H1 (cell line): ENCODE measurements around the gene CEP170. TPM values are rescaled to one million over a fixed set of nuclear protein-coding genes. Genes with fewer than 3 reads are reported as not detected.

ENCODE experiments used
- CTCF ChIA-PET: fragments of 300-600 bp; sonication (Branson Sonifier 250); formaldehyde crosslinking; loops from one replicate; lab custom pipeline; 2021; ENCODE audit not compliant: partially characterized antibody; lab: Charles Lee
- POLR2A ChIA-PET: fragments of 300-600 bp; sonication (Branson Sonifier 250); formaldehyde crosslinking; loops from one replicate; lab custom pipeline; 2021; ENCODE audit warnings: inconsistent platforms; ENCODE audit not compliant: partially characterized antibody; lab: Charles Lee
- DNase-seq, 2 experiments: peaks; one replicate each; pipeline versions ENCODE4 v3.0.0 to v3.0.0-alpha.2; 2010 to 2022; ENCODE audit warnings: low spot score in 2 of 2, low read depth in 1 of 2, mixed read lengths in 1 of 2
- FAIRE-seq: peaks from 2 replicates; lab custom pipeline; 2011; peaks lifted over from hg19 to GRCh38; lab: Jason Lieb, UNC
- H2AFZ ChIP-seq: 2 replicates; pipeline ENCODE4 v1.8.1; 2012; ENCODE audit warnings: low read length, inconsistent platforms
- H2AK5ac ChIP-seq: 2 replicates; pipeline ENCODE4 v1.6.1; 2013; ENCODE audit warnings: low read depth, low read length
- H2BK120ac ChIP-seq: replicated peaks from 2 replicates; pipeline ENCODE3; 2013; ENCODE audit warnings: low read depth, low read length, inconsistent platforms
- H2BK12ac ChIP-seq: 2 replicates; pipeline ENCODE4 v1.6.1; 2013; ENCODE audit warnings: low read depth, low read length
- H2BK15ac ChIP-seq: 2 replicates; pipeline ENCODE4 v1.6.1; 2013; ENCODE audit warnings: low read length
- H2BK20ac ChIP-seq: 2 replicates; pipeline ENCODE4 v1.6.1; 2013; ENCODE audit warnings: low read length
- H2BK5ac ChIP-seq: 2 replicates; pipeline ENCODE4 v1.6.1; 2013; ENCODE audit warnings: low read depth, low read length
- H3K14ac ChIP-seq: 2 replicates; pipeline ENCODE4 v1.6.1; 2013; ENCODE audit warnings: inconsistent platforms; ENCODE audit not compliant: insufficient read length
- H3K18ac ChIP-seq: 2 replicates; pipeline ENCODE4 v1.6.1; 2013; ENCODE audit warnings: low read length; ENCODE audit errors: extremely low read depth
- H3K23ac ChIP-seq: 2 replicates; pipeline ENCODE4 v1.6.1; 2013; ENCODE audit warnings: inconsistent platforms; ENCODE audit not compliant: insufficient read length
- H3K23me2 ChIP-seq: 2 replicates; pipeline ENCODE4 v1.6.1; 2013; ENCODE audit warnings: low read depth, low read length
- H3K27ac ChIP-seq: 2 replicates; pipeline ENCODE4 v1.6.1; 2011; ENCODE audit warnings: low read depth, low read length, inconsistent platforms
- H3K27me3 ChIP-seq, 4 experiments: replicated peaks in 1 of 4; 1 replicate in 1 of 4; 2 replicates in 3 of 4; pipeline versions ENCODE4 v1.6.1 to v1.8.1; 2011 to 2013; ENCODE audit warnings: low read length in 3 of 4, mild to moderate bottlenecking in 3 of 4, inconsistent platforms in 2 of 4, mixed read lengths in 2 of 4, moderate library complexity in 1 of 4; ENCODE audit not compliant: control insufficient read depth in 3 of 4, insufficient read depth in 3 of 4; ENCODE audit errors: extremely low read depth in 1 of 4
- H3K36me3 ChIP-seq, 4 experiments: 2 replicates each; pipeline versions ENCODE4 v1.6.1 to v1.8.1; 2011 to 2013; ENCODE audit warnings: mild to moderate bottlenecking in 4 of 4, low read length in 3 of 4, moderate library complexity in 2 of 4, control low read depth in 1 of 4, inconsistent platforms in 1 of 4; ENCODE audit not compliant: insufficient read depth in 4 of 4, control insufficient read depth in 2 of 4
- H3K4ac ChIP-seq: replicated peaks from 2 replicates; pipeline ENCODE3; 2013; ENCODE audit warnings: low read length, low read depth, mixed read lengths, inconsistent platforms; ENCODE audit not compliant: insufficient read length
- H3K4me1 ChIP-seq, 4 experiments: replicated peaks in 1 of 4; 1 replicate in 1 of 4; 2 replicates in 3 of 4; pipeline versions ENCODE4 v1.6.1 to v1.8.1; 2011 to 2013; ENCODE audit warnings: low read length in 3 of 4, inconsistent platforms in 2 of 4, mixed read lengths in 1 of 4; ENCODE audit not compliant: insufficient read depth in 4 of 4, control insufficient read depth in 3 of 4
- H3K4me2 ChIP-seq, 2 experiments: 2 replicates each; pipeline versions ENCODE4 v1.6.1 to v1.8.1; 2011 to 2013; ENCODE audit warnings: low read depth in 2 of 2, low read length in 2 of 2, control low read depth in 1 of 2, inconsistent platforms in 1 of 2, mild to moderate bottlenecking in 1 of 2; ENCODE audit not compliant: insufficient read depth in 1 of 2
- H3K4me3 ChIP-seq, 4 experiments: fragments of 200-600, 300-600 bp in 1 of 4; sonication (generic), shearing (Covaris generic), sonication (Bioruptor Twin) in 1 of 4; 2 replicates each; pipeline versions ENCODE4 v1.5.1 to v1.8.1; 2011 to 2016; ENCODE audit warnings: low read length in 4 of 4, low read depth in 3 of 4, control low read depth in 2 of 4, inconsistent platforms in 2 of 4, mild to moderate bottlenecking in 2 of 4, mixed read lengths in 1 of 4, moderate library complexity in 1 of 4; ENCODE audit not compliant: insufficient read depth in 2 of 4; ENCODE audit errors: extremely low read depth in 1 of 4
- H3K56ac ChIP-seq: replicated peaks from 2 replicates; pipeline ENCODE3; 2013; ENCODE audit warnings: low read depth, mild to moderate bottlenecking, mixed read lengths, low read length, inconsistent platforms; ENCODE audit not compliant: insufficient read length
- H3K79me1 ChIP-seq: 2 replicates; pipeline ENCODE4 v1.6.1; 2013; ENCODE audit warnings: low read depth, low read length, control low read depth
- H3K79me2 ChIP-seq, 2 experiments: 2 replicates each; pipeline versions ENCODE4 v1.6.1 to v1.8.1; 2012 to 2013; ENCODE audit warnings: low read length in 2 of 2, mild to moderate bottlenecking in 2 of 2, inconsistent platforms in 1 of 2; ENCODE audit not compliant: insufficient read depth in 2 of 2, control insufficient read depth in 1 of 2
- H3K9ac ChIP-seq, 4 experiments: replicated peaks in 1 of 4; 1 replicate in 1 of 4; 2 replicates in 3 of 4; pipeline versions ENCODE4 v1.6.1 to v1.8.1; 2011 to 2013; ENCODE audit warnings: low read depth in 3 of 4, low read length in 3 of 4, control low read depth in 2 of 4, mild to moderate bottlenecking in 2 of 4, moderate library complexity in 2 of 4, inconsistent platforms in 1 of 4; ENCODE audit errors: extremely low read depth in 1 of 4
- H3K9me3 ChIP-seq, 2 experiments: 2 replicates each; pipeline versions ENCODE4 v1.6.1 to v1.8.1; 2012 to 2013; ENCODE audit warnings: mild to moderate bottlenecking in 2 of 2, moderate library complexity in 2 of 2, control low read depth in 1 of 2, inconsistent platforms in 1 of 2, low read depth in 1 of 2, low read length in 1 of 2, mixed read lengths in 1 of 2; ENCODE audit not compliant: insufficient read depth in 2 of 2
- H4K20me1 ChIP-seq, 2 experiments: replicated peaks in 1 of 2; 2 replicates each; pipeline versions ENCODE3 to v1.8.1; 2011 to 2013; ENCODE audit warnings: inconsistent platforms in 2 of 2, low read length in 2 of 2, mild to moderate bottlenecking in 1 of 2; ENCODE audit not compliant: insufficient read depth in 2 of 2, control insufficient read depth in 1 of 2
- H4K5ac ChIP-seq: 2 replicates; pipeline ENCODE4 v1.6.1; 2013; ENCODE audit warnings: low read length, low read depth, mixed read lengths, inconsistent platforms; ENCODE audit not compliant: insufficient read length
- H4K8ac ChIP-seq: 2 replicates; pipeline ENCODE4 v1.8.0; 2013; ENCODE audit warnings: mild to moderate bottlenecking, moderate library complexity, low read length, inconsistent platforms; ENCODE audit not compliant: insufficient read depth; ENCODE audit errors: extremely low read depth
- H4K91ac ChIP-seq: replicated peaks from 2 replicates; pipeline ENCODE3; 2013; ENCODE audit warnings: low read length, mixed read lengths, inconsistent platforms; ENCODE audit not compliant: insufficient read length
- CBX8 ChIP-seq: fragments of 300-800, 300-1000 bp; sonication (generic); IDR thresholded peaks from 2 replicates; pipeline ENCODE4 v1.7.1; 2016; ENCODE audit warnings: low read depth, low read length, borderline replicate concordance
- HDAC2 ChIP-seq, 2 experiments: fragments of 300-600 bp in 1 of 2; sonication (generic) in 1 of 2; IDR thresholded peaks; 2 replicates each; pipeline ENCODE4 v1.6.1; 2011 to 2012; ENCODE audit warnings: low read depth in 2 of 2, low read length in 2 of 2, mild to moderate bottlenecking in 2 of 2, moderate library complexity in 2 of 2, borderline replicate concordance in 1 of 2, inconsistent platforms in 1 of 2
- JUN ChIP-seq: IDR thresholded peaks from 2 replicates; pipeline ENCODE4 v1.6.1; 2011; ENCODE audit warnings: low read depth, mild to moderate bottlenecking, improper control_type of control experiment, low read length
- KDM5A ChIP-seq: fragments of 200-600 bp; IDR thresholded peaks from 2 replicates; pipeline ENCODE4 v1.7.1; 2012; ENCODE audit warnings: mild to moderate bottlenecking, low read length, inconsistent platforms, mixed read lengths
- RFX5 ChIP-seq: IDR thresholded peaks from 2 replicates; pipeline ENCODE4 v1.6.1; 2011; ENCODE audit warnings: low read depth, low read length, improper control_type of control experiment, borderline replicate concordance
- SIRT6 ChIP-seq: IDR thresholded peaks from one replicate; pipeline ENCODE4 v1.7.1; 2012; ENCODE audit warnings: low read length, inconsistent platforms
- WGBS, 2 experiments: shearing (Covaris generic) in 1 of 2; methylation state at CpG; one replicate each; pipeline versions ENCODE4 v1.1.6 to v1.1.7; 2013 to 2015; ENCODE audit warnings: low lambda C conversion rate in 2 of 2, mixed read lengths in 2 of 2, inconsistent platforms in 1 of 2, low coverage in 1 of 2, missing lambda C conversion rate in 1 of 2; ENCODE audit not compliant: insufficient replicate concordance in 2 of 2, insufficient coverage in 1 of 2, insufficient read length in 1 of 2; ENCODE audit errors: extremely low coverage in 1 of 2, missing lambda C conversion rate in 1 of 2; 5-methylcytosine and 5-hydroxymethylcytosine counted together
- polyA plus RNA-seq, 7 experiments: library from polyadenylated mRNA; depleted of rRNA in 3 of 7; stranded (reverse) in 5 of 7; unstranded in 2 of 7; fragments of >200 nt in 5 of 7; fragments of 200-250 nt in 2 of 7; gene quantifications; 1 replicate in 5 of 7; 2 replicates in 1 of 7; 4 replicates in 1 of 7; pipeline versions ENCODE4 v1.2.1 to v1.2.3, GENCODE V29; 2011 to 2013; ENCODE audit warnings: missing spikeins in 2 of 7, mixed read lengths in 2 of 7
- total RNA-seq: library from RNA; stranded (reverse); fragmentation: NEBNext Ultra II Directional; extraction: Animal tissue kit (Norgen Biotek cat#: 25700); gene quantifications from 2 replicates; pipeline ENCODE4 v1.2.1, GENCODE V29; 2021

Gene CEP170
- total and polyA plus RNA-seq, 2 of the 8 experiments (the other 6 are each of a cell fraction or from before 2014, with no cell fraction given) = 33.1 to 97.2 TPM

- TF ChIP-seq KDM5A (no peak), JUN (no peak), CBX8 (no peak), HDAC2 (IDR thresholded peaks at IDR 0.05; ENCODE audit: borderline replicate concordance in 1 of 2, low read depth in 2 of 2, low read length in 2 of 2) (no peak), SIRT6 (no peak), RFX5 (no peak)
- Histone ChIP-seq H3K36me3 (peaks cover 0 to 4% (median 0%) of the 10 kb centered on the region in 4 experiments; a peak in 1 of 8 replicates), H3K4me2 (no peak overlapping the region), H3K27me3 (no peaks in the 10 kb centered on the region), H3K79me1 (no peaks in the 10 kb centered on the region), H4K5ac (no peak overlapping the region), H3K4me1 (peaks cover 0 to 10% (median 3%) of the 10 kb centered on the region in 4 experiments; a peak in 3 of 7 replicates), H3K4ac (no peak overlapping the region), H3K9ac (no peak overlapping the region), H2BK20ac (no peak overlapping the region), H3K79me2 (no peaks in the 10 kb centered on the region), H3K56ac (no peak overlapping the region), H3K9me3 (no peaks in the 10 kb centered on the region), H2AFZ (no peak overlapping the region), H3K27ac (no peak overlapping the region), H2BK5ac (no peak overlapping the region), H2BK120ac (no peak overlapping the region), H3K4me3 (no peak overlapping the region), H3K23me2 (no peaks in the 10 kb centered on the region), H4K20me1 (no peaks in the 10 kb centered on the region), H3K18ac (no peak overlapping the region), H2AK5ac (no peak overlapping the region), H4K8ac (no peak overlapping the region), H2BK12ac (no peak overlapping the region), H2BK15ac (no peak overlapping the region), H3K14ac (no peak overlapping the region), H3K23ac (no peak overlapping the region), H4K91ac (no peak overlapping the region)
- ChIA-PET CTCF (interaction anchor here (1.0 kb wide), 1 partner anchor 11 kb away, joined by 3 read pairs; no protein-coding TSS in a partner anchor), POLR2A (interaction anchor here (1.1 kb wide), 1 partner anchor 23 kb away, joined by 4 read pairs; no protein-coding TSS in a partner anchor)
- no peak for FAIRE-seq
- DNase-seq = no peak
- WGBS, 2 experiments = 92% methylated on average over 3 of the region's 3 CpGs; no CpG with 5 or more reads in 1 of the 2 experiments
Observed at GRCh38 chr1:243273506-243273905, 18.4 kb upstream of the CEP170 start.
